ENCODE results near the gene PLCB1. TPM values are rescaled to one million over a fixed set of nuclear protein-coding genes. Genes with fewer than 3 reads are reported as not detected.

The PLCB1 gene
- total and polyA plus RNA-seq, 2 donors (not counting 1 experiment from before 2014, with no cell fraction given) = 13.4 to 23.3 TPM

DNA sequence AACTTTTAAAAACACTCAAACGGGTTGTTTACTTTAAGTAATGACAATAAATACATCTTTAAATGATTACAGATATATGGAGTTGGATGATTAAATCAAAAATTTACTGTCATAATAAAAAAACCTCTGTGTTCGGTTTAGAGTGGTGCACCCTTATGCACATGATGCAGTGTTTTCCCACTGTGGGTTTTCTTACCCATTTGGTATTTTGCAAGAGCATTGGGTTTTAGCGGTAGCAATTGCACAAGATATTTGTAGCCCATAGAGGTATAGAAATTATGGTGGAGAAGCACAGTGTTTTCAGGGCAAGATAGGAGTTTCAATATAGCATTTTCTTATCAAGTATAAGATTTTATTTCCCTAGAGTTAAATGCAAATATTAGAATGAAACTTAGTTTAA, 526.0 kb downstream of the PLCB1 start:
- Histone ChIP-seq H3K27ac (ENCODE audit: insufficient read depth, low read length) (no peak overlapping the region), H3K79me2 (ENCODE audit: control insufficient read depth, insufficient read depth, low read length) (no peaks in the 10 kb centered on the region), H3K4me2 (ENCODE audit: extremely low read depth, insufficient read depth, low read length) (no peak overlapping the region), H3K9ac (ENCODE audit: insufficient read depth, low read length) (no peak overlapping the region), H2AFZ (ENCODE audit: low read length) (no peak overlapping the region), H3K4me3 (replicated peaks in 1 of 4; ENCODE audit: control extremely low read depth in 1 of 4, insufficient read depth in 1 of 4, low read depth in 3 of 4, low read length in 4 of 4) (no peak overlapping the region), H3K27me3 (ENCODE audit: control insufficient read depth, insufficient read depth, low read length) (no peaks in the 10 kb centered on the region), H4K20me1 (ENCODE audit: control insufficient read depth, extremely low read depth, insufficient read depth, low read length) (no peaks in the 10 kb centered on the region), H3K4me1 (ENCODE audit: control insufficient read depth, extremely low read depth, insufficient read depth, low read length) (no peaks in the 10 kb centered on the region), H3K36me3 (ENCODE audit: control insufficient read depth, insufficient read depth, low read length) (no peaks in the 10 kb centered on the region), H3K9me3 (ENCODE audit: control insufficient read depth, insufficient read depth, low read depth, low read length) (no peaks in the 10 kb centered on the region)
- DNase-seq (ENCODE audit: low read depth in 2 of 2) = no peak
- no peak for TF ChIP-seq EZH2 (IDR thresholded peaks at IDR 0.05; ENCODE audit: low read length, missing control alignments)
- TF ChIP-seq, protein P1, sequence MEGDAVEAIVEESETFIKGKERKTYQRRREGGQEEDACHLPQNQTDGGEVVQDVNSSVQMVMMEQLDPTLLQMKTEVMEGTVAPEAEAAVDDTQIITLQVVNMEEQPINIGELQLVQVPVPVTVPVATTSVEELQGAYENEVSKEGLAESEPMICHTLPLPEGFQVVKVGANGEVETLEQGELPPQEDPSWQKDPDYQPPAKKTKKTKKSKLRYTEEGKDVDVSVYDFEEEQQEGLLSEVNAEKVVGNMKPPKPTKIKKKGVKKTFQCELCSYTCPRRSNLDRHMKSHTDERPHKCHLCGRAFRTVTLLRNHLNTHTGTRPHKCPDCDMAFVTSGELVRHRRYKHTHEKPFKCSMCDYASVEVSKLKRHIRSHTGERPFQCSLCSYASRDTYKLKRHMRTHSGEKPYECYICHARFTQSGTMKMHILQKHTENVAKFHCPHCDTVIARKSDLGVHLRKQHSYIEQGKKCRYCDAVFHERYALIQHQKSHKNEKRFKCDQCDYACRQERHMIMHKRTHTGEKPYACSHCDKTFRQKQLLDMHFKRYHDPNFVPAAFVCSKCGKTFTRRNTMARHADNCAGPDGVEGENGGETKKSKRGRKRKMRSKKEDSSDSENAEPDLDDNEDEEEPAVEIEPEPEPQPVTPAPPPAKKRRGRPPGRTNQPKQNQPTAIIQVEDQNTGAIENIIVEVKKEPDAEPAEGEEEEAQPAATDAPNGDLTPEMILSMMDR (conservative IDR thresholded peaks at IDR 0.05 in 1 of 2, IDR thresholded peaks at IDR 0.05 in 1 of 2; ENCODE audit: low read depth in 1 of 2, low read length in 2 of 2) = no peak

DNA sequence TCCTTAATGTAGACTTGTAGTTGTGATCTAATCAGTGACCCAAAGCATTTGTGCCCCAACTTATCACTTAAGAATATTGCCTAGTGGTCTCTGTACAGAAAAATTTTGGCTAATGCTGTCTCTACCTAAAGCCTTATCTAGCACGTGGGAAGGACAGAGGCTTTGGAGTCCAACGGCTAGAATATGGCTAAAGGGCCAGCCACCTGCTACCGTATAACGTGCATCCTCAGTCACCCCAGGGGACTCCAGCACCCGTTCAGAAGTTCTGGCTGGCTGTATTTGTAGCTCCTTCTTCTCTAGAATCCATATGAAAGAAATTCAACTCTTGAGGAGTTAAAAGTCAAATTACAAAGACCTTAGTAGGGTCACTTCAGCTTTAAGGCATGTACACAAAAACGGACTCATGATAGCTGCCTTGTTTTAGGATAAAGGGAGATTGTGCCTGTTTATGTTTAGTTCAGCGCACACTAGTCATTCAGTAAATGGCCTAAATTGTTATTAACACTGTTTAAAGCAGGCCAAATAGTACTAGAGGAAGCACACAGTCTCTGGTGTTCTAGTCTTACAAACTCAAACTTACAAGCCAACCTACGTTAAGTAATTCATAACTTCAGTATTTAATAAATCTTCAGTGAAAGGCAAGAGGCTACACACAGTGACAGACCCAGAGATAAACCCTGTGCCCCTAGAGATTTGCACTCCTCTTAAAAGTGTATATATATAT, 529.3 kb downstream of the PLCB1 start:
- no peak for TF ChIP-seq EZH2 (IDR thresholded peaks at IDR 0.05; ENCODE audit: low read length, missing control alignments)
- TF ChIP-seq, protein P1 (conservative IDR thresholded peaks at IDR 0.05 in 1 of 2, IDR thresholded peaks at IDR 0.05 in 1 of 2; ENCODE audit: low read depth in 1 of 2, low read length in 2 of 2) = no peak
- Histone ChIP-seq H3K27me3 (ENCODE audit: control insufficient read depth, insufficient read depth, low read length) (no peaks in the 10 kb centered on the region), H3K36me3 (ENCODE audit: control insufficient read depth, insufficient read depth, low read length) (no peaks in the 10 kb centered on the region), H3K79me2 (ENCODE audit: control insufficient read depth, insufficient read depth, low read length) (no peaks in the 10 kb centered on the region), H3K27ac (ENCODE audit: insufficient read depth, low read length) (no peak overlapping the region), H3K4me1 (ENCODE audit: control insufficient read depth, extremely low read depth, insufficient read depth, low read length) (no peaks in the 10 kb centered on the region), H3K4me2 (ENCODE audit: extremely low read depth, insufficient read depth, low read length) (no peak overlapping the region), H2AFZ (ENCODE audit: low read length) (no peak overlapping the region), H3K4me3 (replicated peaks in 1 of 4; ENCODE audit: control extremely low read depth in 1 of 4, insufficient read depth in 1 of 4, low read depth in 3 of 4, low read length in 4 of 4) (no peak overlapping the region), H3K9me3 (ENCODE audit: control insufficient read depth, insufficient read depth, low read depth, low read length) (no peaks in the 10 kb centered on the region), H4K20me1 (ENCODE audit: control insufficient read depth, extremely low read depth, insufficient read depth, low read length) (no peaks in the 10 kb centered on the region), H3K9ac (ENCODE audit: insufficient read depth, low read length) (no peak overlapping the region)
- no peak for DNase-seq (ENCODE audit: low read depth in 2 of 2)

DNA sequence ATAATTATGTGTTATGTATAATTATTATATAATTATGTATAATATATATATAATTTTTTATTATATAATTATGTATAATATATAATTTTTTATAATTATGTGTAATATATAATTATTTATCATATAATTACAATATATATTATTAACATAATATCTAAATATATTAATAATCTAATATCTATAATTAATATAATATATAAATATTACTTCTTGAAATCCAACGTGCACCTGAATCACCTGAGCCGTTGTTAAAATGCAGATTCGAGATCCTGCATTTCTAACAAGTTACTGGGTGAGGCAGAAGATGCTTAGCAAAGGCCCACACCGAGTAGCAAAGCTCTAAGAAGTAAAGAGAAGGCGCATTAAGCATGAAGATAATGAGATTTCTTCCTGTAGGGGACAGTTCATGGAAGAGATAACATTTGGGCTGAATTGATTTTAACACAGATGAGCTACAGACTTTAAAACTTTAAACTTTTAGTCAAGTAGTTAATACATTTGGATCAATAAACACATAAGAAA, 530.4 kb downstream of the PLCB1 start:
- DNase-seq (ENCODE audit: low read depth in 2 of 2) = no peak
- TF ChIP-seq EZH2 (IDR thresholded peaks at IDR 0.05; ENCODE audit: low read length, missing control alignments) = no peak
- TF ChIP-seq, protein P1 (conservative IDR thresholded peaks at IDR 0.05 in 1 of 2, IDR thresholded peaks at IDR 0.05 in 1 of 2; ENCODE audit: low read depth in 1 of 2, low read length in 2 of 2) = no peak

More for the DNA sequence above, 530.4 kb downstream of the PLCB1 start:
- Histone ChIP-seq H3K4me3 (replicated peaks in 1 of 4; ENCODE audit: control extremely low read depth in 1 of 4, insufficient read depth in 1 of 4, low read depth in 3 of 4, low read length in 4 of 4) (no peak overlapping the region), H3K27ac (ENCODE audit: insufficient read depth, low read length) (no peak overlapping the region), H3K9ac (ENCODE audit: insufficient read depth, low read length) (no peak overlapping the region), H3K9me3 (ENCODE audit: control insufficient read depth, insufficient read depth, low read depth, low read length) (no peaks in the 10 kb centered on the region), H3K79me2 (ENCODE audit: control insufficient read depth, insufficient read depth, low read length) (no peaks in the 10 kb centered on the region), H3K4me2 (ENCODE audit: extremely low read depth, insufficient read depth, low read length) (no peak overlapping the region), H2AFZ (ENCODE audit: low read length) (no peak overlapping the region), H3K27me3 (ENCODE audit: control insufficient read depth, insufficient read depth, low read length) (no peaks in the 10 kb centered on the region), H3K4me1 (ENCODE audit: control insufficient read depth, extremely low read depth, insufficient read depth, low read length) (no peaks in the 10 kb centered on the region), H4K20me1 (ENCODE audit: control insufficient read depth, extremely low read depth, insufficient read depth, low read length) (no peaks in the 10 kb centered on the region), H3K36me3 (ENCODE audit: control insufficient read depth, insufficient read depth, low read length) (no peaks in the 10 kb centered on the region)
